ENCODE measurements around the gene IPO13.
A peak's percentile ranks its signal among the peaks of the same experiment; 100 is the strongest.

Gene IPO13

DNA sequence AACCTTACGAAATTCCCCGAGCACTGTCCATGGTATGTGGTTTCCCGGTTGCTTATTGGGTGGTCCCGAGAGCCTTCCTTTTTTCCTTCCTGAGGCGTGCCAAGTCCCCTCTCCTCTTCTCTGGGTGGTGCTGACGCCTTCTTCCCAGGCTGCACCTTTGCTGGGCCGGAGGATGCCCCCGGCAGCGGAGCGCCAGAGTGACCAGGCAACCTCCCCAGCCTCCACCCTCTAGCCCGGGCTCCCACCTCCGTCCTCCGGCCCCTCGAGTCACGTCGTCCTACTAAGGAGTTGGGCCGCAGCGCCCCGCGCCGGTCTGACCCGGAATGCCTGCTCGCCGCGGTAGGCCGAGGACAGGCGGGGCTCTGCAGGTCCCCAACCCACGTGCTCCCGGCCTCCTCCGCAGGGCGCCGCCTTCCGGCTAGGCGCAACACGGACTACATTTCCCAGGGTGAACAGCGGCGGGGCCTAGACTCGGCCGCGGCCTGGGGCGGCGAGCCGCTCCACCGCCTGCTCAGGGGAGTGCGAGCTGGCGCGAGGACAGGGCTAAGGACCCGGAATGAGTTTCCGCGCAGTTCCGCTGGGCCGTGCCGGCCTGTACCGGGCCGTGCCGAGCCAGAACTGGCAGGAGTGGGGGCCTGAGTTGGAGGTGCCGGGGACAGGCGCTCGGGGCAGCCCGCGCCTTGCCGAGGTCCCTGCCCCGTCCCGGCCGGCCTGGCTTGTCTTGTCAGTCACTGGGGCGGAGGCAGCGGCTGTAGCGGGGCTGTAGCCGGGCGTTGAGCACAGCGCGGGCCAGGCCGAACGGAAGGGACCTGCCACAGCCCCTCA, at the start of gene IPO13:
IPO13 (plus strand) TSS at position 715 of the 825 bp plus-strand sequence. CDS start 651 bp downstream, outside the sequence.
- peak; percentile 97 for DNase-seq (ENCODE audit: low spot score)

GRCh38 chr1:43898981-43899380, 47.8 kb upstream of the IPO13 start:
- no peak for DNase-seq (ENCODE audit: low spot score)

DNA sequence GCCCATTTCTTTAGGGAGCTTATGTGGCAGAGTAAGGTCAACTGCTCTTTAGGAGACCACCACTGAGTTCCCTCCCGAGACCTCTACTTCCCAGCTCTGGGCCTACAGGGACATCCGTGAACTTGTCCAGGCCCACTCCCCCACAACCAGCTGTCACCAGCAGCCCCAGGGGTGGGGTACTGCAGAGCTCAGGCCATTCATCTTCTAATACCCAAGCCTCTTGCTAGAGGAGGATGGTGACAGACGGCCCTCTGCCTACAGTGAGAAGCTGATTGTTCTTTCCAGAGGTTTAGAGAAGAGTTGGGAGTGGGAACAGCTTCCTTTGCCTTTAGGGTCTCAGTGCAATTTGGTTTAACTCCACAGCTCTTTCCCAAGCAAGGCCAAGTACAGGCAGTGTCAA, 46.4 kb upstream of the IPO13 start:
- no peak for DNase-seq (ENCODE audit: low spot score)

DNA sequence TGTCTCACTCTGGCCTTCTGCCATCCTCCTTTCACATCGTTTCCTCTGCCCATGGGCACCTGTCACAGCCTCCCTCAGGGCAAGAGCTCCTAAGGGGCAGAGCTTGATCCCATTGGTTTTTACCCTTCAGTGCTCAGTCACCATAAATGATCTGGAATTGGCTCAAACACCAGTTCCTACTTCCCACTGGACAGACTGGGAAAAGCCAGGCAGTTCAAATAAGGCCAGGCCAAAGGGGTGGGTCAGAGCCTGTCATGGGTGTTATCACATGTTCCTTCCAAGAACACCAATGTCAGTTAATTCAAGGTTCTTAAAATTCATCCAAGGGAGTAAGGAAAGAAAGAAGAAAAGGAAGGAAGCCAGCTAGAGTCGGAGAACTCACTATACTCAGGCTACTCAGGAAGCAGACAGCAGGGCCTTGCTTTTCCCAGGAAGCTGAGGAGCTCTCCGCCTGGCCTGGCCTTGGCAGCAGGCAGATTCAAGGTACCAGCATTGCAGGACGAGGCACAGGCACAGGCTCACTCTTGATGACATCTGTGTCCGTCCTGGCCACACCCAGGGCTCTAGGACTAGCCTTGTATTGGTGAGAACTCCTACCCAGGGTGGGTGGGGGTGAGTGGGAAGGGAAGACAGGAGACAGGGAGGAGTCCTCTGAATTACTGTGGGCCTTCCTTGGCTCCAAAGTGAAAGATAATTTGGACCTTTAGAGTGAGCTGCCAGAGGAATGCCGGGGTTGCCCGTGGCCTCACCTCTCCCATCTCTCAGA, 45.4 kb upstream of the IPO13 start:
- no peak for DNase-seq (ENCODE audit: low spot score)

- no peak for DNase-seq (ENCODE audit: low spot score)
Observed at GRCh38 chr1:43902058-43902831, 44.5 kb upstream of the IPO13 start.

DNA sequence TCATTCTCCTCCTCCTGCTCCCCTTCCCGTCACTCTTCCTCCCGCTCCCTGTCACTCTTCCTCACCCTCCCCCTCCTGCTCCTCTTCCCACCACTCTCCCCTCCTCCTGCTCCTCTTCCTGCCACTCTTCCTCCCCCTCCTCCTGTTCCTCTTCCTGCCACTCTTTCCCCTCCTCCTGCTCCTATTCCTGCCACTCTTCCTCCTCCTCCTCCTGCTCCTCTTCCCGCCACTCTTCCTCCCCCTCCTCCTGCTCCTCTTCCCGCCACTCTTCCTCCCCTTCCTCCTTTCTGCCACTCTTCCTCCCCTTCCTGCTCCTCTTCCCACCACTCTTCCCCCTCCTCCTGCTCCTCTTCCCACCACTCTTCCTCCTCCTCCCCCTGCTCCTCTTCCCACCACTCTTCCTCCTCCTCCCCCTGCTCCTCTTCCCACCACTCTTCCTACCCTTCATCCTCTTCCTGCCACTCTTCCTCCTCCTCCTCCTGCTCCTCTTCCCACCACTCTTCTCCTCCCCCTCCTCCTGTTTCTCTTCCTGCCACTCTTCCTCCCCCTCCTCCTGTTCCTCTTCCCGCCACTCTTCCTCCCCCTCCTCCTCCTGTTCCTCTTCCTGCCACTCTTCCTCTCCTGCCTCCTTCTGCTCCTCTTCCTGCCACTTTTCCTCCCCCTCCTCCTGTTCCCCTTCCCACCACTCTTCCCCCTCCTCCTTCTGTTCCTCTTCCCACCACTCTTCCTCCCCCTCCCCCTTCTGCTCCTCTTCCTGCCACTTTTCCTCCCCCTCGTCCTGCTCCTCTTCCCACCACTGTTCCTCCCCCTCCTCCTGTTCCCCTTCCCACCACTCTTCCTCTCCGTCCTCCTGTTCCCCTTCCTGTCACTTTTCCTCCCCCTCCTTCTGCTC, 41.8 kb upstream of the IPO13 start:
- DNase-seq (ENCODE audit: low spot score), result no peak

DNA sequence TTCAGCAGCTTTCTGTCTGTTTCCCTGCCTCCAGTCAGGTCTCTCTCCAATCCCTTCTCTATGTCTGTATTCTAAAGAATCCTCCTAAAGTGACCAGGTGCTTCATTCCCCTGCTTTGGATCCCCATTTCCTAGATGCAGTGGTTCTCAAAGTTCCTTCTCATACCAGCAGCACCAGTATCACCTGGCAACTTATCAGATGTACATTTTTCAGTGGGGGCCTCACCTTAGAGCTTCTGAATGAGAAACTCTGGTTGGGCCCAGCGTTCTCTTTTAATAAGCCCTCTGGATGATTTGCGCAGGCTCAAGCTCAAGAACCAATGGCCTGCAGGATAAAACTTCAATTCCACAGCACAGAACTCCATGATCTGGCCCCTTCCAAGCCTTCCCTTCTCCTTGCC, 38.5 kb upstream of the IPO13 start:
- no peak for DNase-seq (ENCODE audit: low spot score)

DNA sequence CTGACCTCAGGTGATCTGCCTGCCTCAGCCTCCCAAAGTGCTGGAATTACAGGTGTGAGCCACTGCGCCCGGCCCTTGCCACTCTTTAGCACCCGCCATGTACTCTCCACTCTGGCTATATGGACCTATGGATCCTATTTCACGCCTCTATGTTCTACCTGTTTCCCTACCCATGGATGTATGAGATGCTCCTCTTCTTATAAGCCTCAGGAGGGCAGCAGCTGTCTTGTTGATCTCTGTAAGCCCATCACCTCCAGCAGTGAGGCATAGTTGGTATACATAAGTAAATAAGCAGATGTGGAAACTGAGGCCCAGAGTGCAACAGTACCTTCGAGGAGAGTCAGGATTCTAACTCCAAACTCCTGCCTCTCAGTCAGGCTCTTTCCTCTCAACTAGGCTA, 37.9 kb upstream of the IPO13 start:
- no peak for DNase-seq (ENCODE audit: low spot score)

- no peak for DNase-seq (ENCODE audit: low spot score)
Observed at GRCh38 chr1:43910343-43910742, 36.4 kb upstream of the IPO13 start.

GRCh38 chr1:43912607-43913006, 34.1 kb upstream of the IPO13 start:
- peak; percentile 17 for DNase-seq (ENCODE audit: low spot score)

DNA sequence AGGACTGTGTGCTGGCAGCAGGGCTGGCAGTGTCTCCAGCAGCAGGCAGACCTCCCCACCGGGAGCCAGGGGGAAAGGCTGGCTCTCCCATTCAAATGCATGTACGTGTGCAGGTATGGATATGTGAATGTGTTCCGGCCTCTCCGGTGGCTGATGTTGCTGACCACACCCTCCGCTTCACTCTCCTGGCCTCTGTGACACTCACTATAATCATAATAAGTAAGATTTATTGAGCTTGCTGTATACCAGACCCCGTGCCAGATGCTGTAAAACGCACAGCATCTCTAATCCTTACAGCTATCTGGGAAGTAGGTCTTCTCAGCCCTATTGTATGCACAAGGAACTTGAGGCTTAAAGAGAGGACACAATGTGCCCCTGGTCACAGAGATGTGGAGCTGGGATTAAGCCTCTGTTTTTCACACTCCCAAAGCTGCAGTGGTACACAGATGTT, 33.7 kb upstream of the IPO13 start:
- DNase-seq (ENCODE audit: low spot score), result no peak

- DNase-seq (ENCODE audit: low spot score), result no peak
Observed at GRCh38 chr1:43913666-43914360, 32.9 kb upstream of the IPO13 start.

DNA sequence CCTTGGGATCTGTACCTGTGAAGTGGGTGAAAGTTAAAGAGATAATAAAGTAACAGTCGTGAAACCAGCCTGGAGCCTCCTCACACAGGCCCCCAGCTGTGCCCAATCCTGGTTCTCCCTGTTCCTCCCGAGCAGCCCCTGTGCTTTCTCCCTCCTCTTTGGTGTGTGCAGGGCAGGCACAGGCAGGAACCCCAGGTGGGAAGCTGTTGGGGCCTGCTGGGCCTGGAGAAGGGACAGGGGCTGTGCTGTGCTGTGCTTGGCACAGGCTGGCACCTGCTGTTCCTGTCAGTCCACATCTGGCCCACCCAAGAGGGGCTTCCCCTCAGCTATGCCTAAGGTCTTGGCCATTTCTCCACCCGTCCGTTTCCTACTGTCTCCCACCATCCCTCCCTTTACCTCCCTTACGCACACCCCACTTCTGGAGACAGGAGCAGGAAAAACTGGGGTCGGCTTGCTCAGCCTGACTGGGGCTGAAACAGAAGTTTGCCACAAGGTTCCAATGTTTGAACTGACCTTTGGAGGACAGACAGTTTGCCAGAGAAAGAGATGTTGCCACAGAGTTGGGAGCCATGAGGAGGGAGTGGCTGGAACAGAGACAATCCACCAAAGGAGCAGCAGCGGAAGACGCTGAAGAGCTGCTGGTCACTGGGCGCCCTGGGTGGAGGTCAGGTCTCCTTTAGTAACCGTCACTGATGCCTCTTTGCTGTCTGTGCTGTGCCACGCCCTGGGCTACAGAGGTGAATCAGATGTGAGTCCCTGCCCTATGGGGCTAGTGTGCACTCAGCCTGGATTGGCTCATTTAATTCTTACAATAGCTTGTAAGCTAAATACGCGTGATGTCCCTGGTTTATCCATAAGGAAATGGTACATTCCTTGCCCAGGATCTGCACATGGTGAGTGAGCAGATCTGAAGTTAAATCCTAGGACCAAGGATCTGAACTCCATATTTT, 31.9 kb upstream of the IPO13 start:
- no peak for DNase-seq (ENCODE audit: low spot score)

DNA sequence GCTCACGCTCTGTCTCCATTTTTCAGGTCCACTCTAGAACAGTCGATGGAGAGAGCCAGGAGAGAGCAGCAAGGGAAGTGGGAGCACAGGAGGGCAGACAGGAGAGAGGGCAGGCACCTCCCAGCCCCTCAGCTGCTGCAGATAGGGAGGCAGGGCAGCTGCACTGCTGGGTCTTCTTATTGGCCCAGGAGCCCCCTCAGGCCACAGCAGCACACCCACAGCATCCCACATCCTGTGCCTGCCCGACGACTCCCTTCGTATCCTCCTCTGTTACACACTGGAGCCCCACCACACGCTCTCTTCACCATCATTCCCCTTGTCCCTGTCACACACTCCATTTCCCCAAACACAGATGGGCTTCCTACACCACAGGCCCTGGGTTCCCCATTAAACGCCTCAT, 26.8 kb upstream of the IPO13 start:
- DNase-seq (ENCODE audit: low spot score), result no peak

DNA sequence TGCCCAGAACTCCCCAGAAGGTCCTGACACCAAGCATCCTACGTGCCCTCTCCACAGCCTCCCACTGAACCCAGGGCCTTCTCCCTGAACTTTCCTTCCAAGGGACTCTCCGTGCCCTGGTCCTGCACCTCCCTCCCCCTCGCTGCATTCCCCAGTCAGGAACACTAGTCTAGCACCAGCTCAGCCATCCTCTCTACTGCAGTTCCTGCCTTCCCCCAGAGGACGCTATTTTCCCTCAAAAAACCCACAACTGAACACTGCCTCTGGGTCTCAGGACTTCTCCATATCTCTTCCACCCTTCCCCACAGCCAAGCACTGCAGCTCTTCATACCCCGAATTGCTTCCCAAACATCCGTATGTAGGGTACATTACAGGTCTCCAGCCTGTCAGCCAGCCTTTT, 25.7 kb upstream of the IPO13 start:
- DNase-seq (ENCODE audit: low spot score), result no peak

GRCh38 chr1:43924516-43924915, 22.2 kb upstream of the IPO13 start:
- peak; percentile 60 for DNase-seq (ENCODE audit: low spot score)

DNA sequence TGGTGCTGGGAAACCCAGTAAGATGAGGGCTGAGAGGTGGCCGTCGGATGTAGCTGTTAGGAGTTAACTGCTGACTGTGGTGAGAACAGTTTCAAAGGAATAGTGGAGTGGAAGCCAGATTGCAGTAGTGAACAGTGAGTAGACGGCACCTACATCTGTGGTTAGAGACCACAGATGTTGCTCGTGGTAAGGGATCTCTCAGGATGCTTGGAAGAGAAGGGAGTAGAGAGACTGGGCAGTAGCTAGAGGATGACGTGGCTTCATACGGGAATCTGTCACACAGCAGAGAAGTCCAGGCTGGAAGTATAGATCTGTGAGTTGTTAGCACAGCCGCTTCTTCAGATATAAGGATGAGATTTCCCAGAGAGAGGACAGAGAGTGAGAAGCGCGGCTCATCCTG, 20.9 kb upstream of the IPO13 start:
- no peak for DNase-seq (ENCODE audit: low spot score)

DNA sequence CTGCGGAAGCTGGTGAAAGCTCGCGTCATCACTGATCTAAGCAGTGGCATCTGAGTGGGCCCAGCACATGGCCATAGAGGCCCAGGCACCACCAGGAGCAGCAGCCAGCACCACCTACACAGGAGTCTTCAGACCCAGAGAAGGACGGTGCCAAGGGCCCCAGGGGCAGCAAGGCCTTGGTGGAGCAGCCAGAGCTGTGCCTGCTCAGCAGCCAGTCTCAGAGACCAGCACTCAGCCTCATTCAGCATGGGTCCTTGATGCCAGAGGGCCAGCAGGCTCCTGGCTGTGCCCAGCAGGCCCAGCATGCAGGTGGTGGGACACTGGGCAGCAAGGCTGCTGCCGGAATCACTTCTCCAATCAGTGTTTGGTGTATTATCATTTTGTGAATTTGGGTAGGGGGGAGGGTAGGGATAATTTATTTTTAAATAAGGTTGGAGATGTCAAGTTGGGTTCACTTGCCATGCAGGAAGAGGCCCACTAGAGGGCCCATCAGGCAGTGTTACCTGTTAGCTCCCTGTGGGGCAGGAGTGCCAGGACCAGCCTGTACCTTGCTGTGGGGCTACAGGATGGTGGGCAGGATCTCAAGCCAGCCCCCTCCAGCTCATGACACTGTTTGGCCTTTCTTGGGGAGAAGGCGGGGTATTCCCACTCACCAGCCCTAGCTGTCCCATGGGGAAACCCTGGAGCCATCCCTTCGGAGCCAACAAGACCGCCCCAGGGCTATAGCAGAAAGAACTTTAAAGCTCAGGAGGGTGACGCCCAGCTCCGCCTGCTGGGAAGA, 16.4 kb upstream of the IPO13 start:
- no peak for DNase-seq (ENCODE audit: low spot score)

DNA sequence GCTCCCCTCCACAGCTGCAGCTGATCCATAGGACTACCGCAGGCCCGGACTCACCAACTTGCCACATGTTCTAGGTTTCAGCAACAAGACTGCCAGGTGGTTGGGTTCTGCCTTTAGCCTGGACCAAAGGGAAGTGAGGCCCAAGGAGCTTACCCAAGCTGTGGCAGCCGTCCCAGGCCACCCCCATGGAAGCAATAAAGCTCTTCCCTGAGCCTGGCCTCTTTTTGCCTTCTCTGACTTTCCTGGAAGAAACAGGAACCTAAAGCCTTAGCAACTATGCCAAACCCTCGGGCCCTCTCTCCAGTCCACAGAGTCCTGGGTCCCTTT, 15.8 kb upstream of the IPO13 start:
- DNase-seq (ENCODE audit: low spot score), result no peak
